Right lung (tissue), 5 donors: ENCODE data around the gene FCHO2. TPM values are rescaled to one million over a fixed set of nuclear protein-coding genes. Genes with fewer than 3 reads are reported as not detected.
A peak's percentile ranks its signal among the peaks of the same experiment; 100 is the strongest.

Source experiments
- DNase-seq, 2 donors: peaks; one replicate each; pipeline ENCODE4 v3.0.0-alpha.2; 2013
- polyA plus RNA-seq, 5 donors: library from polyadenylated mRNA; unstranded; fragments of 120-200 nt; gene quantifications; one replicate each; pipeline versions ENCODE4 v1.2.1 to v1.2.3, GENCODE V29; 2013; ENCODE audit warnings: inconsistent platforms in 1 of 5, low replicate concordance in 1 of 5; ENCODE audit not compliant: insufficient read length in 5 of 5, insufficient read depth in 1 of 5

FCHO2 gene
- polyA plus RNA-seq, 5 donors: 18.7 to 34.2 (median 29.4) TPM

GRCh38 chr5:73027816-73028215, 72.0 kb downstream of the FCHO2 start:
- no peak for DNase-seq

- no peak for DNase-seq
Observed at GRCh38 chr5:73028991-73029595, 73.3 kb downstream of the FCHO2 start.

- no peak for DNase-seq
Observed at GRCh38 chr5:73030531-73030930, 74.7 kb downstream of the FCHO2 start.

- DNase-seq: no peak
Observed at GRCh38 chr5:73030995-73031394, 75.2 kb downstream of the FCHO2 start.

- DNase-seq: peak; percentile 11 to 12
Observed at GRCh38 chr5:73031839-73032238, 76.0 kb downstream of the FCHO2 start.

- DNase-seq: no peak
Observed at GRCh38 chr5:73032635-73033034, 76.8 kb downstream of the FCHO2 start.

GRCh38 chr5:73037545-73037944, 81.7 kb downstream of the FCHO2 start:
- DNase-seq: no peak

GRCh38 chr5:73039082-73039481, 83.2 kb downstream of the FCHO2 start:
- DNase-seq: no peak

GRCh38 chr5:73042993-73043392, 87.2 kb downstream of the FCHO2 start:
- DNase-seq: no peak

GRCh38 chr5:73044546-73044945, 88.7 kb downstream of the FCHO2 start:
- DNase-seq: peak; percentile 9 to 14

- no peak for DNase-seq
Observed at GRCh38 chr5:73045623-73046022, 89.8 kb downstream of the FCHO2 start.

GRCh38 chr5:73061593-73061992, 105.8 kb downstream of the FCHO2 start:
- no peak for DNase-seq

- no peak for DNase-seq
Observed at GRCh38 chr5:73066466-73066865, 110.6 kb downstream of the FCHO2 start.

- no peak for DNase-seq
Observed at GRCh38 chr5:73067213-73067612, 111.4 kb downstream of the FCHO2 start.

- DNase-seq: no peak
Observed at GRCh38 chr5:73081093-73081492, 125.3 kb downstream of the FCHO2 start.

GRCh38 chr5:73088026-73088425, 132.2 kb downstream of the FCHO2 start:
- DNase-seq: no peak

- no peak for DNase-seq
Observed at GRCh38 chr5:73093943-73094342, 138.1 kb downstream of the FCHO2 start.

- DNase-seq: no peak
Observed at GRCh38 chr5:73094415-73094814, 138.6 kb downstream of the FCHO2 start.

- DNase-seq: no peak
Observed at GRCh38 chr5:73095564-73096238, 139.9 kb downstream of the FCHO2 start.

- DNase-seq: no peak
Observed at GRCh38 chr5:73096239-73096575, 140.4 kb downstream of the FCHO2 start.

- DNase-seq: no peak
Observed at GRCh38 chr5:73097740-73098139, 141.9 kb downstream of the FCHO2 start.

- DNase-seq: no peak
Observed at GRCh38 chr5:73100109-73100508, 144.3 kb downstream of the FCHO2 start.

GRCh38 chr5:73103870-73104299, 148.0 kb downstream of the FCHO2 start:
- no peak for DNase-seq

- no peak for DNase-seq
Observed at GRCh38 chr5:73104326-73104725, 148.5 kb downstream of the FCHO2 start.
